Skeletal muscle cell (primary cell): ENCODE data around the gene PDE6A.
"Not testable (repeated sequence)": the region's sequence is repeated elsewhere in the genome, so short reads cannot be mapped to it uniquely, and the experiment has no call there.

Experiments
- DNase-seq: peaks from one replicate; pipeline ENCODE4 v3.0.0-alpha.2; 2010; ENCODE audit warnings: low read depth
- H3K4me3 ChIP-seq: 2 replicates; pipeline ENCODE4 v1.5.1; 2011; ENCODE audit warnings: low read depth, mild to moderate bottlenecking, control low read depth, low read length, moderate library complexity

The PDE6A gene

GRCh38 chr5:149873896-149874295 lies 70.7 kb downstream of the PDE6A start:
- H3K4me3 ChIP-seq: no peak overlapping the region
- DNase-seq: no peak

- H3K4me3 ChIP-seq: no peak overlapping the region
- DNase-seq: no peak
Observed at GRCh38 chr5:149872351-149873040, 72.1 kb downstream of the PDE6A start.

- no peak overlapping the region for H3K4me3 ChIP-seq
- DNase-seq: no peak
Observed at GRCh38 chr5:149871471-149871870, 73.1 kb downstream of the PDE6A start.

GRCh38 chr5:149870697-149871096 lies 73.9 kb downstream of the PDE6A start:
- DNase-seq: no peak
- no peak overlapping the region for H3K4me3 ChIP-seq

- H3K4me3 ChIP-seq: no peak overlapping the region
- DNase-seq: no peak
Observed at GRCh38 chr5:149870232-149870631, 74.4 kb downstream of the PDE6A start.

- no peak overlapping the region for H3K4me3 ChIP-seq
- no peak for DNase-seq
Observed at GRCh38 chr5:149869411-149869821, 75.2 kb downstream of the PDE6A start.

GRCh38 chr5:149865746-149866145 lies 78.8 kb downstream of the PDE6A start:
- no peak overlapping the region for H3K4me3 ChIP-seq
- DNase-seq: no peak

GRCh38 chr5:149863830-149864229 lies 80.8 kb downstream of the PDE6A start:
- no peak overlapping the region for H3K4me3 ChIP-seq
- DNase-seq: no peak

GRCh38 chr5:149863176-149863575 lies 81.4 kb downstream of the PDE6A start:
- DNase-seq: no peak
- H3K4me3 ChIP-seq: no peak overlapping the region

- no peak overlapping the region for H3K4me3 ChIP-seq
- no peak for DNase-seq
Observed at GRCh38 chr5:149860801-149861322, 83.7 kb downstream of the PDE6A start.

GRCh38 chr5:149859746-149860145 lies 84.8 kb downstream of the PDE6A start:
- no peak for DNase-seq
- H3K4me3 ChIP-seq: no peak overlapping the region

GRCh38 chr5:149858481-149858880 lies 86.1 kb downstream of the PDE6A start:
- not testable (repeated sequence) for H3K4me3 ChIP-seq, DNase-seq

- DNase-seq: peak; percentile 82
- no peak overlapping the region for H3K4me3 ChIP-seq
Observed at GRCh38 chr5:149857499-149857898, 87.1 kb downstream of the PDE6A start.

GRCh38 chr5:149855366-149855765 lies 89.2 kb downstream of the PDE6A start:
- no peak overlapping the region for H3K4me3 ChIP-seq
- no peak for DNase-seq

GRCh38 chr5:149854866-149855265 lies 89.7 kb downstream of the PDE6A start:
- DNase-seq: no peak
- no peak overlapping the region for H3K4me3 ChIP-seq

- no peak for DNase-seq
- H3K4me3 ChIP-seq: no peak overlapping the region
Observed at GRCh38 chr5:149853701-149854100, 90.9 kb downstream of the PDE6A start.

- no peak for DNase-seq
- no peak overlapping the region for H3K4me3 ChIP-seq
Observed at GRCh38 chr5:149853331-149853648, 91.3 kb downstream of the PDE6A start.

- DNase-seq: no peak
- H3K4me3 ChIP-seq: no peak overlapping the region
Observed at GRCh38 chr5:149852641-149853330, 91.8 kb downstream of the PDE6A start.

GRCh38 chr5:149851211-149851610 lies 93.4 kb downstream of the PDE6A start:
- DNase-seq: no peak
- no peak overlapping the region for H3K4me3 ChIP-seq

GRCh38 chr5:149849966-149850910 lies 94.4 kb downstream of the PDE6A start:
- H3K4me3 ChIP-seq: no peak overlapping the region
- no peak for DNase-seq
